ENCODE measurements around the gene SLX4.

SLX4 gene

DNA sequence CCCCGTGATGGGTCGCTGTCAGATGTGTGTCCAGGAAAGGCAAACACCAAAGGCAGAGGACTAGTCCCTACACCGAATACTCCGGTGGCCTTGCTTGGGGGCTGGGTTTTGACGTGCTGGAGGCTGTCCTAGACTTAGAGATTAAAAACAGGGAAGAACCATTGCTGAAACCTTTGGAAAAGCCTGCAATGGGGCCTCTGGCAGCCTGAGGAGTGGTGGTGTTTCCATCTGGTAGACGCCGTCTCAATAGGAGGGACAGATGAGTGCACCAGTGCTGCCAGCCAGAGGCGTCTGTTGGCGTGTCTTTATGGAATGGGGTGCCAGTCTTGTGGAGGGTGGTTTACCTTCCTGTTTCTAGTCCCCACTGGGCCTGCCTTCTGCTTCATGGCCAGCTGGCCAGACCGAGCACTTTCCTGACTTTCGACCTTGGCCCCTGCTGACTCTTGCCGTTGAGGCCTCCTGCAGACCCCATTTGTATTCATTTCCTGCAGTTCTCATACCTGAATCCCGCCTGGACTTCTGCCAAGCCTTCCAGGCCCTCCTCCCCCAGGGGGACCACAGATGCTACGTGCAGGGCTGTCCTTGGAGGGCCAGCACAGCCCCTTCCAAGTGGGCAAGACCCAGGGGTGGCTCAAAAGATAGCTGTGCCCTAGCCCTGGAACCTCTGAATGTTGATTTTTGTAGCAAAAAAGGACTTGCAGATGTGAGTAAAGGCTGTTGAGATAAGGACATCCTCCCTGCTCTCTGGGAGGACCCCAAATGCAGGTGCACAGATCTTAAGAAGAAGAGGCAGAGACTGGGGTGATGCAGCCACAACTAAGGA, 41.2 kb upstream of the SLX4 start (continued):
- TF ChIP-seq, protein P1, sequence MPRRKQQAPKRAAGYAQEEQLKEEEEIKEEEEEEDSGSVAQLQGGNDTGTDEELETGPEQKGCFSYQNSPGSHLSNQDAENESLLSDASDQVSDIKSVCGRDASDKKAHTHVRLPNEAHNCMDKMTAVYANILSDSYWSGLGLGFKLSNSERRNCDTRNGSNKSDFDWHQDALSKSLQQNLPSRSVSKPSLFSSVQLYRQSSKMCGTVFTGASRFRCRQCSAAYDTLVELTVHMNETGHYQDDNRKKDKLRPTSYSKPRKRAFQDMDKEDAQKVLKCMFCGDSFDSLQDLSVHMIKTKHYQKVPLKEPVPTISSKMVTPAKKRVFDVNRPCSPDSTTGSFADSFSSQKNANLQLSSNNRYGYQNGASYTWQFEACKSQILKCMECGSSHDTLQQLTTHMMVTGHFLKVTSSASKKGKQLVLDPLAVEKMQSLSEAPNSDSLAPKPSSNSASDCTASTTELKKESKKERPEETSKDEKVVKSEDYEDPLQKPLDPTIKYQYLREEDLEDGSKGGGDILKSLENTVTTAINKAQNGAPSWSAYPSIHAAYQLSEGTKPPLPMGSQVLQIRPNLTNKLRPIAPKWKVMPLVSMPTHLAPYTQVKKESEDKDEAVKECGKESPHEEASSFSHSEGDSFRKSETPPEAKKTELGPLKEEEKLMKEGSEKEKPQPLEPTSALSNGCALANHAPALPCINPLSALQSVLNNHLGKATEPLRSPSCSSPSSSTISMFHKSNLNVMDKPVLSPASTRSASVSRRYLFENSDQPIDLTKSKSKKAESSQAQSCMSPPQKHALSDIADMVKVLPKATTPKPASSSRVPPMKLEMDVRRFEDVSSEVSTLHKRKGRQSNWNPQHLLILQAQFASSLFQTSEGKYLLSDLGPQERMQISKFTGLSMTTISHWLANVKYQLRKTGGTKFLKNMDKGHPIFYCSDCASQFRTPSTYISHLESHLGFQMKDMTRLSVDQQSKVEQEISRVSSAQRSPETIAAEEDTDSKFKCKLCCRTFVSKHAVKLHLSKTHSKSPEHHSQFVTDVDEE (CRISPR knock-in tag; IDR thresholded peaks at IDR 0.05) = no peak
- TF ChIP-seq BACH2 (CRISPR knock-in tag; IDR thresholded peaks at IDR 0.05; ENCODE audit: borderline replicate concordance) (no peak), ISL1 (CRISPR knock-in tag; IDR thresholded peaks at IDR 0.05) (no peak)

DNA sequence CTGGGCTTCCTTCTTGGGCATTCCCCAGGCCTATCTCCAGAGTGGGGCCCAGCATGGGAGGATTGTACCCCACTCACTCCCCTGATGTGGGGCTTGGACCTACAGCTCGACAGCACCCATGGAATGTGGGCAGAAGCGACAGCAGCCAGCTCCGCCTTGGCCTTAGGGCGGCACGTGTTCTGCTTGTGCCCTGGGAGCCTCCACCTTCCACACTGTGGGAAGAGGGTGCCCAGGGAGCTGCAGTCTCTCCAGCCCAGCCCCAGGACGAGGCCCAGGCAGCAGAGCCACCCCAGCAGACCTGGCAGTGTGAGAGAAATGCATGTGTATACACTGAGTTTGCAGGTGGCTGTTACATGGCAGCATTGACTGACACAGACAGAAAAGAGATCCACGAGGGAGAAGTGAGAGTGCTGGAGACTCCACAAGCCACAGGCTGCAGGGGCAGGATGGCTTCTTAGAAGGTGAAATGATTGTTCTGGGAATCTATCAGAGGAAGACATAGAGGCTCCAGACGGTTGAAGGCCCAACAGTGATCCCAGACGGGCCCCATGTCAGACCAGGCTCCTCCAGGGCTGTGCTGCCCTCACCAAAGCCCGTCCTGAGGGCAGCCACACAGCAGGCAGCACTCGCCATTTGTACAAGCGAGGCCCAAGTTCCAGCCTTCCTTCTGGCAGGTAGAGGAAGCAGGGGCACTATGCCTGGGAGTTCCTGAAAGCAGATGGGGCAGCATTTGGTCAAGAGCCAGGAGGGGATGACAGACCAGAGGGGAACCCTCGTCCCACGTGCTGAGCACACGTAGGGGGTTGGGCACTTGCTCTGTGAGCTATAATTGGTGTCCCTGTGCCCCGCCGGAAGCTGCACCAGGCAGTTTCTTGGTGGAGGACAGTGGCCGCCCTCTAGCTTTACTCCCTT, 40.3 kb upstream of the SLX4 start:
- no peak for ATAC-seq
- TF ChIP-seq PPARA (CRISPR knock-in tag; IDR thresholded peaks at IDR 0.05; ENCODE audit: borderline replicate concordance) (no peak), ZNF8 (CRISPR knock-in tag; IDR thresholded peaks at IDR 0.05) (no peak), RARB (CRISPR knock-in tag; IDR thresholded peaks at IDR 0.05) (no peak), OSR1 (CRISPR knock-in tag; IDR thresholded peaks at IDR 0.05) (no peak), SNAI2 (CRISPR knock-in tag; IDR thresholded peaks at IDR 0.05) (no peak), ZC3H10 (CRISPR knock-in tag; IDR thresholded peaks at IDR 0.05) (no peak), ZNF565 (CRISPR knock-in tag; conservative IDR thresholded peaks at IDR 0.05; ENCODE audit: low read depth) (no peak)
- TF ChIP-seq, protein P2, sequence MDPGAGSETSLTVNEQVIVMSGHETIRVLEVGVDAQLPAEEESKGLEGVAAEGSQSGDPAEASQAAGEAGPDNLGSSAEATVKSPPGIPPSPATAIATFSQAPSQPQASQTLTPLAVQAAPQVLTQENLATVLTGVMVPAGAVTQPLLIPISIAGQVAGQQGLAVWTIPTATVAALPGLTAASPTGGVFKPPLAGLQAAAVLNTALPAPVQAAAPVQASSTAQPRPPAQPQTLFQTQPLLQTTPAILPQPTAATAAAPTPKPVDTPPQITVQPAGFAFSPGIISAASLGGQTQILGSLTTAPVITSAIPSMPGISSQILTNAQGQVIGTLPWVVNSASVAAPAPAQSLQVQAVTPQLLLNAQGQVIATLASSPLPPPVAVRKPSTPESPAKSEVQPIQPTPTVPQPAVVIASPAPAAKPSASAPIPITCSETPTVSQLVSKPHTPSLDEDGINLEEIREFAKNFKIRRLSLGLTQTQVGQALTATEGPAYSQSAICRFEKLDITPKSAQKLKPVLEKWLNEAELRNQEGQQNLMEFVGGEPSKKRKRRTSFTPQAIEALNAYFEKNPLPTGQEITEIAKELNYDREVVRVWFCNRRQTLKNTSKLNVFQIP (CRISPR knock-in tag; IDR thresholded peaks at IDR 0.05; ENCODE audit: borderline replicate concordance, low read depth) = no peak
- TF ChIP-seq, protein P1 (CRISPR knock-in tag; IDR thresholded peaks at IDR 0.05) = no peak
- TF ChIP-seq, protein P3, sequence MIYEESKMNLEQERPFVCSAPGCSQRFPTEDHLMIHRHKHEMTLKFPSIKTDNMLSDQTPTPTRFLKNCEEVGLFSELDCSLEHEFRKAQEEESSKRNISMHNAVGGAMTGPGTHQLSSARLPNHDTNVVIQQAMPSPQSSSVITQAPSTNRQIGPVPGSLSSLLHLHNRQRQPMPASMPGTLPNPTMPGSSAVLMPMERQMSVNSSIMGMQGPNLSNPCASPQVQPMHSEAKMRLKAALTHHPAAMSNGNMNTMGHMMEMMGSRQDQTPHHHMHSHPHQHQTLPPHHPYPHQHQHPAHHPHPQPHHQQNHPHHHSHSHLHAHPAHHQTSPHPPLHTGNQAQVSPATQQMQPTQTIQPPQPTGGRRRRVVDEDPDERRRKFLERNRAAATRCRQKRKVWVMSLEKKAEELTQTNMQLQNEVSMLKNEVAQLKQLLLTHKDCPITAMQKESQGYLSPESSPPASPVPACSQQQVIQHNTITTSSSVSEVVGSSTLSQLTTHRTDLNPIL (CRISPR knock-in tag; IDR thresholded peaks at IDR 0.05; ENCODE audit: low read depth) = no peak
- TF ChIP-seq, protein P4, sequence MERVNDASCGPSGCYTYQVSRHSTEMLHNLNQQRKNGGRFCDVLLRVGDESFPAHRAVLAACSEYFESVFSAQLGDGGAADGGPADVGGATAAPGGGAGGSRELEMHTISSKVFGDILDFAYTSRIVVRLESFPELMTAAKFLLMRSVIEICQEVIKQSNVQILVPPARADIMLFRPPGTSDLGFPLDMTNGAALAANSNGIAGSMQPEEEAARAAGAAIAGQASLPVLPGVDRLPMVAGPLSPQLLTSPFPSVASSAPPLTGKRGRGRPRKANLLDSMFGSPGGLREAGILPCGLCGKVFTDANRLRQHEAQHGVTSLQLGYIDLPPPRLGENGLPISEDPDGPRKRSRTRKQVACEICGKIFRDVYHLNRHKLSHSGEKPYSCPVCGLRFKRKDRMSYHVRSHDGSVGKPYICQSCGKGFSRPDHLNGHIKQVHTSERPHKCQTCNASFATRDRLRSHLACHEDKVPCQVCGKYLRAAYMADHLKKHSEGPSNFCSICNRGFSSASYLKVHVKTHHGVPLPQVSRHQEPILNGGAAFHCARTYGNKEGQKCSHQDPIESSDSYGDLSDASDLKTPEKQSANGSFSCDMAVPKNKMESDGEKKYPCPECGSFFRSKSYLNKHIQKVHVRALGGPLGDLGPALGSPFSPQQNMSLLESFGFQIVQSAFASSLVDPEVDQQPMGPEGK (CRISPR knock-in tag; IDR thresholded peaks at IDR 0.05; ENCODE audit: borderline replicate concordance) = no peak

DNA sequence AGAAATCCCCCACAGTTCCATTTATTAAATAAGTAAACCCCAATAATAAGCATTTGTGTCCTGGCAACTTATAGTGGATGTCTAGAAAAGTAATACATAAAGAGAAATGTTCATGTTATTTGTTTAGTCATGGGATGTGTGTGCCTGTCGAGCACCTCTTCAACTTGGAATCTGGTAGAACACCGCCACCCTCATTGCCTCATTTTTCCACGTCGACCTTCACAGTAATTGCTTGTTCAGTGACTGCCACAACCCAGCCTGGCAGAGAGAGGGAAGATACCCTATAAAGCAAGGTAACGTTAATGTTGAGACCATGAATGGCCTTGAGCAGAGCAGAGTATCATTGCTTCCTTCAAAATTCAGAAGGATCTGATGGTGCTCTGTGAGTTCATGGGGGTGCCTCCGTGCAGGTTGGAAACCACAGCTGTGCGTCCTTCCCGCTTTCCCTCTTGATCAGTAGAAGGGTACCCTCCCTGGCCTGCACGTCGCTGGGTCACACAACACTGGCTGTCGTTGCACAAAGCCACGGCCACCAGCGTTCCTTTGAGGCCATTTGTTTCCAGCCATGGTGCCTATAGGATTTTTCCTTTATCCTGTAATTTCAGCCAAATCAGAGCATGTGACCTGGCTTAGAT, 39.3 kb upstream of the SLX4 start:
- ATAC-seq = no peak
- TF ChIP-seq RARB (CRISPR knock-in tag; IDR thresholded peaks at IDR 0.05) (no peak), ZFP3 (CRISPR knock-in tag; IDR thresholded peaks at IDR 0.05) (no peak), CSDC2 (CRISPR knock-in tag; IDR thresholded peaks at IDR 0.05) (no peak), ZNF8 (CRISPR knock-in tag; IDR thresholded peaks at IDR 0.05) (no peak), PPARA (CRISPR knock-in tag; IDR thresholded peaks at IDR 0.05; ENCODE audit: borderline replicate concordance) (no peak), ARNTL (CRISPR knock-in tag; IDR thresholded peaks at IDR 0.05; ENCODE audit: borderline replicate concordance, low read depth) (no peak), TOX (CRISPR knock-in tag; IDR thresholded peaks at IDR 0.05; ENCODE audit: borderline replicate concordance) (no peak)
- TF ChIP-seq, protein P4 (CRISPR knock-in tag; IDR thresholded peaks at IDR 0.05; ENCODE audit: borderline replicate concordance) = no peak
- TF ChIP-seq, protein P2 (CRISPR knock-in tag; IDR thresholded peaks at IDR 0.05; ENCODE audit: borderline replicate concordance, low read depth) = no peak
- TF ChIP-seq, protein P3 (CRISPR knock-in tag; IDR thresholded peaks at IDR 0.05; ENCODE audit: low read depth) = no peak
